GM21360 (cell line): ENCODE measurements around the gene ZWINT.
A peak's percentile ranks its signal among the peaks of the same experiment; 100 is the strongest.

Source experiments
- ATAC-seq: cut with Tn5 transposase; IDR thresholded peaks from one replicate; pipeline ENCODE4 v1.9.1; 2021; ENCODE audit warnings: mild to moderate bottlenecking, moderate library complexity; ENCODE audit not compliant: unreplicated experiment

The ZWINT gene

GRCh38 chr10:56360967-56361612 is at the start of gene ZWINT:
TSS of gene ZWINT (minus strand) at chr10:56361259. CDS start at chr10:56361236, 23 bp downstream.
- ATAC-seq, result peak; percentile 99

- ATAC-seq, result no peak
Measured at GRCh38 chr10:56383806-56384205, 22.7 kb upstream of the ZWINT start.

GRCh38 chr10:56370217-56371113 is 9.4 kb upstream of the ZWINT start:
- no peak for ATAC-seq

- ATAC-seq, result no peak
Measured at GRCh38 chr10:56360583-56360966, 484 bp downstream of the ZWINT start.

GRCh38 chr10:56359837-56360236 is 1.2 kb downstream of the ZWINT start:
- ATAC-seq, result no peak

- no peak for ATAC-seq
Measured at GRCh38 chr10:56357018-56357417, 4.0 kb downstream of the ZWINT start.

GRCh38 chr10:56351909-56352630 is 9.0 kb downstream of the ZWINT start:
- ATAC-seq, result no peak

GRCh38 chr10:56349611-56350010 is 11.4 kb downstream of the ZWINT start:
- no peak for ATAC-seq

GRCh38 chr10:56348101-56348500 is 13.0 kb downstream of the ZWINT start:
- ATAC-seq, result no peak

GRCh38 chr10:56346845-56347415 is 14.1 kb downstream of the ZWINT start:
- no peak for ATAC-seq

- ATAC-seq, result no peak
Measured at GRCh38 chr10:56341612-56342011, 19.4 kb downstream of the ZWINT start.

- no peak for ATAC-seq
Measured at GRCh38 chr10:56329961-56330360, 31.1 kb downstream of the ZWINT start.

- no peak for ATAC-seq
Measured at GRCh38 chr10:56327118-56327517, 33.9 kb downstream of the ZWINT start.

- ATAC-seq, result peak; percentile 95
Measured at GRCh38 chr10:56319386-56319785, 41.7 kb downstream of the ZWINT start.

- peak; percentile 12 for ATAC-seq
Measured at GRCh38 chr10:56318816-56319215, 42.2 kb downstream of the ZWINT start.

- no peak for ATAC-seq
Measured at GRCh38 chr10:56317603-56318002, 43.5 kb downstream of the ZWINT start.

- no peak for ATAC-seq
Measured at GRCh38 chr10:56316603-56317002, 44.5 kb downstream of the ZWINT start.
